ENCODE measurements around the gene FCN3. TPM values are rescaled to one million over a fixed set of nuclear protein-coding genes. Genes with fewer than 3 reads are reported as not detected.

FCN3 gene
- total and polyA plus RNA-seq, 2 of the 4 experiments (the other 2 are of a cell fraction), result not detected

- Histone ChIP-seq H3K27me3 (ENCODE audit: control insufficient read depth, insufficient read depth, low read length) (no peaks in the 10 kb centered on the region), H2AFZ (replicated peaks; ENCODE audit: low read length, poor library complexity) (peak overlapping the region; percentile 99), H2AK5ac (ENCODE audit: low read depth, low read length) (no peak overlapping the region), H3K27ac (ENCODE audit: insufficient read depth, low read length) (peak overlapping the region; percentile 90), H3K56ac (ENCODE audit: extremely low read depth, insufficient read depth, low read length) (peak overlapping the region; percentile 70; the same call in 1 of the 2 replicates), H3K79me1 (ENCODE audit: low read depth in 1 of 2, low read length in 2 of 2) (peaks cover 6 to 24% of the 10 kb centered on the region in 2 experiments; a peak in 3 of 4 replicates), H3K4ac (ENCODE audit: low read depth, low read length) (peak overlapping the region; percentile 91), H4K91ac (ENCODE audit: insufficient read depth, low read depth, low read length) (peak overlapping the region; percentile 58; the same call in 1 of the 2 replicates), H4K20me1 (ENCODE audit: insufficient read depth, low read length) (peaks cover 2% of the 10 kb centered on the region; the same call in 1 of the 2 replicates), H3K4me3 (ENCODE audit: insufficient read depth, low read depth, low read length) (peak overlapping the region; percentile 77), H3K4me2 (ENCODE audit: low read depth, low read length) (peak overlapping the region; percentile 81), H3K14ac (replicated peaks; ENCODE audit: low read depth, low read length) (peak overlapping the region; percentile 86), H3K9me1 (ENCODE audit: insufficient read depth, low read length) (peaks cover 18% of the 10 kb centered on the region), H3K9me3 (ENCODE audit: control insufficient read depth, insufficient read depth, low read length) (no peaks in the 10 kb centered on the region), H3K9ac (ENCODE audit: low read depth, low read length) (peak overlapping the region; percentile 88), H2BK20ac (ENCODE audit: low read depth, low read length) (no peak overlapping the region), H2BK120ac (ENCODE audit: low read depth, low read length) (peak overlapping the region; percentile 54; the same call in 1 of the 2 replicates), H2AK9ac (replicated peaks; ENCODE audit: low read depth, low read length, poor library complexity) (peak overlapping the region; percentile 91), H4K5ac (ENCODE audit: low read depth, low read length) (0 out of 2 replicates have a peak overlapping the region, but pooled peaks have one; percentile 31), H4K8ac (ENCODE audit: low read depth in 2 of 2, low read length in 2 of 2) (peak overlapping the region; percentile 24 to 66; a peak in 2 of 4 replicates), H3K4me1 (ENCODE audit: control insufficient read depth, insufficient read depth, low read length) (peaks cover 11% of the 10 kb centered on the region), H3K23ac (ENCODE audit: low read depth, low read length) (no peak overlapping the region), H2BK5ac (ENCODE audit: low read depth, low read length, poor library complexity, severe bottlenecking) (peak overlapping the region; percentile 84), H3K18ac (ENCODE audit: low read depth, low read length) (peak overlapping the region; percentile 38; the same call in 1 of the 2 replicates), H2BK15ac (ENCODE audit: low read depth, low read length) (no peak overlapping the region), H3K36me3 (ENCODE audit: control insufficient read depth, insufficient read depth, low read length) (peaks cover 24% of the 10 kb centered on the region)
- CTCF ChIA-PET, result interaction anchor here (0.6 to 2.3 kb wide), 9 partner anchors 11 to 70 kb away, joined by 3 to 9 read pairs (median 5); no protein-coding TSS in a partner anchor
- no peak for TF ChIP-seq RAD21 (IDR thresholded peaks at IDR 0.05; ENCODE audit: low read length)
- TF ChIP-seq FOS (IDR thresholded peaks at IDR 0.05; ENCODE audit: low read depth, low read length), result no peak
- TF ChIP-seq CHD1 (IDR thresholded peaks at IDR 0.05; ENCODE audit: low read depth, low read length), result 0 out of 2 replicates have a peak, but pooled peaks have one; percentile 40
- no peak for TF ChIP-seq BHLHE40 (IDR thresholded peaks at IDR 0.05; ENCODE audit: low read depth, low read length)
- no peak for TF ChIP-seq USF2 (IDR thresholded peaks at IDR 0.05; ENCODE audit: low read depth, low read length)
- no peak for TF ChIP-seq MXI1 (IDR thresholded peaks at IDR 0.05; ENCODE audit: borderline replicate concordance, low read depth, low read length)
- TF ChIP-seq CTCF (conservative IDR thresholded peaks at IDR 0.05; ENCODE audit: low read depth, low read length), result no peak
- no peak for TF ChIP-seq SMC3 (IDR thresholded peaks at IDR 0.05; ENCODE audit: low read depth, low read length)
- TF ChIP-seq ELK1 (IDR thresholded peaks at IDR 0.05; ENCODE audit: borderline replicate concordance, low read depth, low read length), result no peak
- no peak for TF ChIP-seq MAZ (IDR thresholded peaks at IDR 0.05; ENCODE audit: borderline replicate concordance, low read depth, low read length)
- peak; percentile 51; the same call in 1 of the 2 replicates for TF ChIP-seq RFX5 (IDR thresholded peaks at IDR 0.05; ENCODE audit: low read depth, low read length)
- no peak for TF ChIP-seq CEBPB (IDR thresholded peaks at IDR 0.05; ENCODE audit: low read depth, low read length)
- DNase-seq (peak; percentile 49), ATAC-seq (ENCODE audit: low read depth) (peak; percentile 69)
- dilution Hi-C loops (cut with HindIII; ENCODE audit: low sequenced_read_pairs, unreplicated experiment) (no loop called here), in situ Hi-C loops (cut with MboI; ENCODE audit: low sequenced_read_pairs) (no loop called here), intact Hi-C loops (cut with micrococcal nuclease) (loop anchor here (2.0 kb wide), 1 partner anchor 65 kb away; no protein-coding TSS in a partner anchor)
- 0% methylated on average over 27 of the region's 30 CpGs; no CpG with 5 or more reads in 1 of the 2 experiments for WGBS, 2 experiments (ENCODE audit: extremely low coverage in 2 of 2, insufficient read length in 1 of 2)
- POLR2A ChIA-PET (ENCODE audit: unreplicated experiment), result interaction anchor here (0.6 to 1.0 kb wide), 3 partner anchors 25 to 44 kb away, joined by 3 to 4 read pairs (median 3); partner anchors contain the start of gene TMEM222
- BruUV-seq (replicated peaks), result no TSS peak
Observed at GRCh38 chr1:27366113-27366410, 8.6 kb downstream of the FCN3 start.
